Progenitor cell of endocrine pancreas (in vitro differentiated cells): ENCODE measurements around the gene PLOD3. TPM values are rescaled to one million over a fixed set of nuclear protein-coding genes. Genes with fewer than 3 reads are reported as not detected.

Experiments
- DNase-seq: peaks from one replicate; pipeline ENCODE4 v3.0.0; 2021; ENCODE audit warnings: low spot score; ENCODE audit not compliant: unreplicated experiment
- H3K27ac Mint-ChIP-seq: 2 replicates; pipeline ENCODE4 v1.8.0; 2021; ENCODE audit warnings: mild to moderate bottlenecking, moderate library complexity, mixed read lengths
- H3K27me3 Mint-ChIP-seq: 2 replicates; pipeline ENCODE4 v1.8.0; 2021; ENCODE audit warnings: mixed read lengths
- H3K36me3 Mint-ChIP-seq: 2 replicates; pipeline ENCODE4 v1.8.0; 2022; ENCODE audit warnings: mixed read lengths; ENCODE audit not compliant: insufficient read depth
- H3K4me1 Mint-ChIP-seq: 2 replicates; pipeline ENCODE4 v1.8.0; 2021; ENCODE audit warnings: low read depth, mixed read lengths
- H3K4me3 Mint-ChIP-seq: 2 replicates; pipeline ENCODE4 v1.8.0; 2021; ENCODE audit warnings: low read depth, mild to moderate bottlenecking, moderate library complexity, mixed read lengths
- H3K9me3 Mint-ChIP-seq: 2 replicates; pipeline ENCODE4 v1.8.0; 2021; ENCODE audit warnings: low read depth, mixed read lengths
- CTCF ChIP-seq: fragments of 200-600 bp; sonication (generic); IDR thresholded peaks from one replicate; pipeline ENCODE4 v1.5.0; 2021; ENCODE audit warnings: antibody characterized with exemption, mild to moderate bottlenecking; ENCODE audit not compliant: unreplicated experiment
- total RNA-seq: library from RNA; stranded (reverse); gene quantifications from 2 replicates; pipeline ENCODE4 v1.2.1, GENCODE V29; 2021

Gene PLOD3
- total RNA-seq, 1 donor from 2014 or later: 89.8 TPM

GRCh38 chr7:101240226-101241014 lies 23.0 kb upstream of the PLOD3 start:
- H3K4me3 Mint-ChIP-seq: no peak overlapping the region
- DNase-seq: no peak
- peaks cover 6% of the 10 kb centered on the region for H3K36me3 Mint-ChIP-seq
- peaks cover 22% of the 10 kb centered on the region for H3K4me1 Mint-ChIP-seq
- no peaks in the 10 kb centered on the region for H3K9me3 Mint-ChIP-seq
- H3K27me3 Mint-ChIP-seq: no peaks in the 10 kb centered on the region
- H3K27ac Mint-ChIP-seq: peak overlapping the region; percentile 61
- TF ChIP-seq CTCF: no peak

- Mint-ChIP-seq H3K27ac (no peak overlapping the region), H3K4me3 (no peak overlapping the region), H3K27me3 (no peaks in the 10 kb centered on the region), H3K4me1 (peaks cover 21% of the 10 kb centered on the region), H3K9me3 (no peaks in the 10 kb centered on the region), H3K36me3 (peaks cover 5% of the 10 kb centered on the region)
- no peak for DNase-seq
- no peak for TF ChIP-seq CTCF
Observed at GRCh38 chr7:101239951-101240220, 22.5 kb upstream of the PLOD3 start.

GRCh38 chr7:101239191-101239950 lies 22.0 kb upstream of the PLOD3 start:
- TF ChIP-seq CTCF: no peak
- Mint-ChIP-seq H3K4me3 (no peak overlapping the region), H3K27me3 (no peaks in the 10 kb centered on the region), H3K9me3 (no peaks in the 10 kb centered on the region), H3K4me1 (peaks cover 21% of the 10 kb centered on the region), H3K27ac (peak overlapping the region; percentile 90), H3K36me3 (peaks cover 5% of the 10 kb centered on the region)
- DNase-seq: no peak

GRCh38 chr7:101238226-101239182 lies 21.1 kb upstream of the PLOD3 start:
- Mint-ChIP-seq H3K4me3 (no peak overlapping the region), H3K27ac (peak overlapping the region; percentile 90), H3K9me3 (no peaks in the 10 kb centered on the region), H3K4me1 (peaks cover 18% of the 10 kb centered on the region), H3K27me3 (no peaks in the 10 kb centered on the region), H3K36me3 (peaks cover 5% of the 10 kb centered on the region)
- peak; percentile 36 for DNase-seq
- TF ChIP-seq CTCF: no peak
